Activated T-cell treated with anti-CD3 and anti-CD28 coated beads, Interleukin-2, amount 50 U/mL, for 72 hours (primary cell): ENCODE measurements around the gene VENTX. TPM values are rescaled to one million over a fixed set of nuclear protein-coding genes. Genes with fewer than 3 reads are reported as not detected.

Experiments used
- ATAC-seq, 2 donors: fragments of 150-1000 bp; cut with Tn5 transposase; replicated peaks in 1 of 2; 2 replicates each; pipeline ENCODE4 v1.10.0; 2021; ENCODE audit warnings: moderate library complexity in 2 of 2, mild to moderate bottlenecking in 1 of 2
- DNase-seq, 2 donors: peaks; one replicate each; pipeline ENCODE4 v3.0.0; 2021 to 2022; ENCODE audit warnings: mixed read lengths in 1 of 2
- H3K27ac Mint-ChIP-seq: one replicate; pipeline ENCODE4 v1.8.0; 2022; ENCODE audit warnings: mild to moderate bottlenecking, moderate library complexity, mixed read lengths
- H3K27me3 Mint-ChIP-seq: one replicate; pipeline ENCODE4 v1.8.0; 2022; ENCODE audit warnings: low read depth, mixed read lengths
- H3K36me3 Mint-ChIP-seq, 2 donors: one replicate each; pipeline ENCODE4 v1.8.0; 2022; ENCODE audit warnings: mixed read lengths in 2 of 2, mild to moderate bottlenecking in 1 of 2; ENCODE audit not compliant: insufficient read depth in 2 of 2
- H3K4me1 Mint-ChIP-seq: one replicate; pipeline ENCODE4 v1.8.0; 2022; ENCODE audit warnings: low read depth, mixed read lengths
- H3K4me3 Mint-ChIP-seq, 2 donors: one replicate each; pipeline ENCODE4 v1.8.0; 2022; ENCODE audit warnings: mild to moderate bottlenecking in 2 of 2, mixed read lengths in 2 of 2, moderate library complexity in 2 of 2
- H3K9me3 Mint-ChIP-seq, 2 donors: one replicate each; pipeline ENCODE4 v1.8.0; 2022; ENCODE audit warnings: mixed read lengths in 2 of 2
- total RNA-seq, 2 donors: library from RNA; stranded (reverse); gene quantifications; one replicate each; pipeline ENCODE4 v1.2.3, GENCODE V29; 2022

Gene VENTX
- total RNA-seq, 2 donors from 2014 or later, result 0.21 TPM; not detected in 1

GRCh38 chr10:133281084-133281483 lies 43.4 kb downstream of the VENTX start:
- Mint-ChIP-seq H3K4me3 (no peak overlapping the region), H3K36me3 (peaks cover 5 to 15% of the 10 kb centered on the region in 2 donors), H3K27ac (no peak overlapping the region)

GRCh38 chr10:133281628-133282372 lies 44.1 kb downstream of the VENTX start:
- H3K27ac Mint-ChIP-seq, result no peak overlapping the region
- no peaks in the 10 kb centered on the region for H3K27me3 Mint-ChIP-seq
- DNase-seq (no peak), ATAC-seq (no peak)
- no peaks in the 10 kb centered on the region for H3K9me3 Mint-ChIP-seq
- peaks cover 15% of the 10 kb centered on the region for H3K4me1 Mint-ChIP-seq
- peaks cover 7 to 20% of the 10 kb centered on the region in 2 donors for H3K36me3 Mint-ChIP-seq
- H3K4me3 Mint-ChIP-seq, result no peak overlapping the region

More at GRCh38 chr10:133281084-133281483, 43.4 kb downstream of the VENTX start:
- peaks cover 15% of the 10 kb centered on the region for H3K4me1 Mint-ChIP-seq
- ATAC-seq (no peak), DNase-seq (no peak)
- H3K27me3 Mint-ChIP-seq, result no peaks in the 10 kb centered on the region
- no peaks in the 10 kb centered on the region for H3K9me3 Mint-ChIP-seq

GRCh38 chr10:133282846-133283390 lies 45.3 kb downstream of the VENTX start:
- Mint-ChIP-seq H3K4me3 (no peak overlapping the region), H3K27ac (no peak overlapping the region), H3K27me3 (no peaks in the 10 kb centered on the region), H3K36me3 (peaks cover 7 to 24% of the 10 kb centered on the region in 2 donors), H3K4me1 (peaks cover 10% of the 10 kb centered on the region), H3K9me3 (no peaks in the 10 kb centered on the region)
- DNase-seq (no peak), ATAC-seq (no peak)

- H3K4me3 Mint-ChIP-seq, result no peak overlapping the region
- H3K36me3 Mint-ChIP-seq, result peaks cover 9 to 24% of the 10 kb centered on the region in 2 donors
- H3K27ac Mint-ChIP-seq, result no peak overlapping the region
- H3K4me1 Mint-ChIP-seq, result no peaks in the 10 kb centered on the region
- no peaks in the 10 kb centered on the region for H3K27me3 Mint-ChIP-seq
- DNase-seq (no peak), ATAC-seq (no peak)
- H3K9me3 Mint-ChIP-seq, result no peaks in the 10 kb centered on the region
These were observed 46.3 kb downstream of the VENTX start for GRCh38 chr10:133283931-133284330.

GRCh38 chr10:133285217-133285616 lies 47.6 kb downstream of the VENTX start:
- no peak for ATAC-seq
- Mint-ChIP-seq H3K4me3 (no peak overlapping the region), H3K27me3 (no peaks in the 10 kb centered on the region), H3K27ac (no peak overlapping the region), H3K4me1 (no peaks in the 10 kb centered on the region), H3K36me3 (peaks cover 10 to 25% of the 10 kb centered on the region in 2 donors), H3K9me3 (no peaks in the 10 kb centered on the region)
- DNase-seq, result no peak

GRCh38 chr10:133286366-133286765 lies 48.7 kb downstream of the VENTX start:
- Mint-ChIP-seq H3K4me3 (no peak overlapping the region), H3K9me3 (no peaks in the 10 kb centered on the region), H3K36me3 (peaks cover 10 to 25% of the 10 kb centered on the region in 2 donors), H3K27me3 (no peaks in the 10 kb centered on the region), H3K4me1 (no peaks in the 10 kb centered on the region), H3K27ac (peak overlapping the region; percentile 28)
- no peak for ATAC-seq
- no peak for DNase-seq

- no peaks in the 10 kb centered on the region for H3K9me3 Mint-ChIP-seq
- H3K27me3 Mint-ChIP-seq, result no peaks in the 10 kb centered on the region
- no peak overlapping the region for H3K27ac Mint-ChIP-seq
- H3K4me3 Mint-ChIP-seq, result no peak overlapping the region
- DNase-seq, result no peak
- no peaks in the 10 kb centered on the region for H3K4me1 Mint-ChIP-seq
- H3K36me3 Mint-ChIP-seq, result peaks cover 10 to 22% of the 10 kb centered on the region in 2 donors
- ATAC-seq, result no peak
These were observed 50.3 kb downstream of the VENTX start for GRCh38 chr10:133287832-133288500.

GRCh38 chr10:133289761-133290160 lies 52.1 kb downstream of the VENTX start:
- peaks cover 9% of the 10 kb centered on the region for H3K4me1 Mint-ChIP-seq
- no peaks in the 10 kb centered on the region for H3K27me3 Mint-ChIP-seq
- ATAC-seq (no peak), DNase-seq (no peak)
- peaks cover 8 to 21% of the 10 kb centered on the region in 2 donors for H3K36me3 Mint-ChIP-seq
- H3K9me3 Mint-ChIP-seq, result no peaks in the 10 kb centered on the region
- H3K4me3 Mint-ChIP-seq, result no peak overlapping the region
- H3K27ac Mint-ChIP-seq, result no peak overlapping the region

Other genes starting within 250 kb of the VENTX start
- gene ADGRA1, start 149.9 kb upstream of the VENTX start, total RNA-seq, result not detected
- 1 to 10 TPM in 1 of 2 donors, under 1 TPM in 1; 0.28 to 1.2 TPM for gene KNDC1, start 77.6 kb upstream of the VENTX start, total RNA-seq
- under 1 TPM in 1 of 2 donors, not detected in 1; 0.21 TPM for gene UTF1, start 7.6 kb upstream of the VENTX start, total RNA-seq
- gene ADAM8, start 39.0 kb downstream of the VENTX start, total RNA-seq, result 100 to 1,000 TPM; 156 to 218 TPM
- 10 to 100 TPM; 50.9 to 51.2 TPM for gene TUBGCP2, start 71.0 kb downstream of the VENTX start, total RNA-seq
- 10 to 100 TPM; 46.1 to 49.8 TPM for gene ZNF511, start 71.1 kb downstream of the VENTX start, total RNA-seq
- gene CALY, start 99.0 kb downstream of the VENTX start, total RNA-seq, result under 1 TPM in 1 of 2 donors, not detected in 1; 0.09 TPM
- not detected for gene PRAP1, start 109.5 kb downstream of the VENTX start, total RNA-seq
- 10 to 100 TPM; 14.9 to 17.1 TPM for gene FUOM, start 120.2 kb downstream of the VENTX start, total RNA-seq
- 10 to 100 TPM; 47.2 to 53.1 TPM for gene ECHS1, start 135.5 kb downstream of the VENTX start, total RNA-seq
- gene PAOX, start 141.4 kb downstream of the VENTX start, total RNA-seq, result 10 to 100 TPM; 12.4 to 13.8 TPM
- 10 to 100 TPM; 58.0 to 67.2 TPM for gene MTG1, start 156.3 kb downstream of the VENTX start, total RNA-seq
- gene SPRN, start 186.8 kb downstream of the VENTX start, total RNA-seq, result not detected
- gene SCART1, start 216.1 kb downstream of the VENTX start, total RNA-seq, result 1 to 10 TPM; 3.3 to 3.9 TPM